Peyer's patch (tissue), 4 donors: ENCODE measurements around the gene ERG28.
"Not testable (repeated sequence)": the region's sequence is repeated elsewhere in the genome, so short reads cannot be mapped to it uniquely, and the experiment has no call there.

ENCODE experiments used
- POLR2A ChIP-seq, 2 donors: fragments of 450-650 bp; IDR thresholded peaks; one replicate each; pipeline ENCODE4 v1.5.1; 2017; ENCODE audit warnings: antibody characterized with exemption in 2 of 2, mild to moderate bottlenecking in 2 of 2, moderate library complexity in 2 of 2
- TF ChIP-seq, protein P1 (sequence below), 6 experiments: fragments of 450-650 bp in 4 of 6; fragments of 200-600 bp in 2 of 6; sonication (generic) in 1 of 6; IDR thresholded peaks; one replicate each; pipeline ENCODE4 v1.5.1; 2017 to 2019; ENCODE audit warnings: antibody characterized with exemption in 6 of 6, mild to moderate bottlenecking in 3 of 6, moderate library complexity in 1 of 6

- TF ChIP-seq, protein P1, sequence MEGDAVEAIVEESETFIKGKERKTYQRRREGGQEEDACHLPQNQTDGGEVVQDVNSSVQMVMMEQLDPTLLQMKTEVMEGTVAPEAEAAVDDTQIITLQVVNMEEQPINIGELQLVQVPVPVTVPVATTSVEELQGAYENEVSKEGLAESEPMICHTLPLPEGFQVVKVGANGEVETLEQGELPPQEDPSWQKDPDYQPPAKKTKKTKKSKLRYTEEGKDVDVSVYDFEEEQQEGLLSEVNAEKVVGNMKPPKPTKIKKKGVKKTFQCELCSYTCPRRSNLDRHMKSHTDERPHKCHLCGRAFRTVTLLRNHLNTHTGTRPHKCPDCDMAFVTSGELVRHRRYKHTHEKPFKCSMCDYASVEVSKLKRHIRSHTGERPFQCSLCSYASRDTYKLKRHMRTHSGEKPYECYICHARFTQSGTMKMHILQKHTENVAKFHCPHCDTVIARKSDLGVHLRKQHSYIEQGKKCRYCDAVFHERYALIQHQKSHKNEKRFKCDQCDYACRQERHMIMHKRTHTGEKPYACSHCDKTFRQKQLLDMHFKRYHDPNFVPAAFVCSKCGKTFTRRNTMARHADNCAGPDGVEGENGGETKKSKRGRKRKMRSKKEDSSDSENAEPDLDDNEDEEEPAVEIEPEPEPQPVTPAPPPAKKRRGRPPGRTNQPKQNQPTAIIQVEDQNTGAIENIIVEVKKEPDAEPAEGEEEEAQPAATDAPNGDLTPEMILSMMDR (IDR thresholded peaks at IDR 0.05) = not testable (repeated sequence)
- not testable (repeated sequence) for TF ChIP-seq POLR2A (IDR thresholded peaks at IDR 0.05)
These were observed 59.6 kb downstream of the ERG28 start for GRCh38 chr14:75601061-75601460.
